MCF 10A (cell line): ENCODE results near the gene PLEKHA7. TPM values are rescaled to one million over a fixed set of nuclear protein-coding genes. Genes with fewer than 3 reads are reported as not detected.

Source experiments
- BruUV-seq: library from RNA; stranded (reverse); fragments of 400-500 nt; replicated peaks from 2 replicates; lab custom pipeline; 2021; lab: Mats Ljungman, UMichigan
- CTCF ChIA-PET: fragments of 300-600 bp; sonication (Branson Sonifier 250); formaldehyde crosslinking; extraction: SDS; loops from one replicate; lab custom pipeline; 2021; ENCODE audit warnings: antibody characterized with exemption, inconsistent platforms; lab: Yijun Ruan, JAX
- POLR2A ChIA-PET: fragments of 300-600, 350-650 bp; sonication (Branson Sonifier 250); formaldehyde crosslinking; extraction: SDS; loops from one replicate; lab custom pipeline; 2020; ENCODE audit warnings: antibody characterized with exemption, inconsistent platforms; lab: Yijun Ruan, JAX
- DNase-seq: peaks from one replicate; pipeline ENCODE4 v3.0.0-alpha.2; 2018; ENCODE audit not compliant: unreplicated experiment
- H3K27ac Mint-ChIP-seq: one replicate; pipeline ENCODE4 v1.8.0; 2022; ENCODE audit warnings: mild to moderate bottlenecking, low read depth, mixed read lengths; ENCODE audit not compliant: unreplicated experiment
- H3K27me3 Mint-ChIP-seq: one replicate; pipeline ENCODE4 v1.8.0; 2022; ENCODE audit warnings: mixed read lengths; ENCODE audit not compliant: insufficient read depth, unreplicated experiment
- H3K36me3 Mint-ChIP-seq: one replicate; pipeline ENCODE4 v1.8.0; 2022; ENCODE audit warnings: mild to moderate bottlenecking, moderate library complexity, mixed read lengths; ENCODE audit not compliant: insufficient read depth, unreplicated experiment
- H3K4me1 Mint-ChIP-seq: one replicate; pipeline ENCODE4 v1.8.0; 2022; ENCODE audit warnings: mixed read lengths; ENCODE audit not compliant: insufficient read depth, unreplicated experiment
- H3K4me3 Mint-ChIP-seq: one replicate; pipeline ENCODE4 v1.8.0; 2022; ENCODE audit warnings: mild to moderate bottlenecking, moderate library complexity, mixed read lengths; ENCODE audit not compliant: unreplicated experiment
- H3K9me3 Mint-ChIP-seq: one replicate; pipeline ENCODE4 v1.8.0; 2022; ENCODE audit warnings: mixed read lengths; ENCODE audit not compliant: unreplicated experiment
- intact Hi-C: fragments of 100-400 bp; cut with micrococcal nuclease; formaldehyde crosslinking; loops from 2 replicates; pipeline ENCODE4 v1.14.1; 2022
- total RNA-seq: library from RNA; stranded (reverse); gene quantifications from 2 replicates; pipeline ENCODE4 v1.2.3, GENCODE V29; 2022
- TF ChIP-seq, protein P1 (sequence below): fragments of 200-600 bp; IDR thresholded peaks from one replicate; pipeline ENCODE4 v1.8.0; 2022; ENCODE audit warnings: antibody characterized with exemption, mild to moderate bottlenecking; ENCODE audit not compliant: unreplicated experiment

Gene PLEKHA7
- total RNA-seq, 1 experiment from 2014 or later, result 2.8 TPM

DNA sequence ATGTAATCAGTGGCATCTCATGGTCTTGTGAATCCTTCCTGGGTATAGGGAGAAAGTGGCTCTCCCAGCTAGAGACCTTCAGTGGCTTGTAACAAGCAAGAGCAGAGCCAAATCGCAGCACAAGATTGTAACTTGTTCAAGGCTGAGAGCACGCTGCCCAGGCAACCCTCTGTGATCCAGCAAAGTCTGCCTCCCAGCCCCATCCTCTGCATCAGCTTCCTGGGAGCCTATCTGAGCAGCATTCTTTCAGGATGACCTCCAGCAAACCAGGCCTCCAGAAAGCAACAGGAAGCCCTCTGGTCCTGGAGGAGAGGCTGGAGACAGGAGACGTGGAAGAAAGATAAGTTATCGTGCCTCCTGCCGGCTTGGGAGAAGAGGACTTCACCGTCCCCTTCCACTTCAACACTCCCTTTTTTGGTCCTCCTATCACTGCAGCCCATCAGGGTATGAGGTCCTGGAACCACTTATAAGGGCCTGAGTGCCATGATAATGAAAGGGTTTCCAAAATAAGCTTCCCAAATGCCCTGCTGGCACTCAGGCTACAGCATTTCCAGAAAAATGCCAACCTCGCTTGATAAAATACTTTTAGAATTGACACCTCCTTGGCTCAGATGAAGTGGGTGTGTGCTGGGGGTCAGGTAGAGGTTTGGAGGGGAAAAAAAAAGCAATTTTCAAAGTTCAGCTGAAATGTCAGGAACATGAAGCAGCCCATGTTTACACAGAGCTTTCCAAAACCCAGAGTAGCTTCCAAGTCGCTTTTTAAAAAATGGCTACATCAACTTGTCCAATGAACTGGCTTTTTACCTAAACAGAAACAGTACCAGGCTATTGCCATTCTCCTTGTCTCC, 80.2 kb downstream of the PLEKHA7 start:
- Mint-ChIP-seq H3K4me3 (no peak overlapping the region), H3K27me3 (no peaks in the 10 kb centered on the region), H3K4me1 (no peaks in the 10 kb centered on the region), H3K9me3 (no peaks in the 10 kb centered on the region), H3K27ac (no peak overlapping the region), H3K36me3 (no peaks in the 10 kb centered on the region)
- no TSS peak for BruUV-seq
- TF ChIP-seq, protein P1, sequence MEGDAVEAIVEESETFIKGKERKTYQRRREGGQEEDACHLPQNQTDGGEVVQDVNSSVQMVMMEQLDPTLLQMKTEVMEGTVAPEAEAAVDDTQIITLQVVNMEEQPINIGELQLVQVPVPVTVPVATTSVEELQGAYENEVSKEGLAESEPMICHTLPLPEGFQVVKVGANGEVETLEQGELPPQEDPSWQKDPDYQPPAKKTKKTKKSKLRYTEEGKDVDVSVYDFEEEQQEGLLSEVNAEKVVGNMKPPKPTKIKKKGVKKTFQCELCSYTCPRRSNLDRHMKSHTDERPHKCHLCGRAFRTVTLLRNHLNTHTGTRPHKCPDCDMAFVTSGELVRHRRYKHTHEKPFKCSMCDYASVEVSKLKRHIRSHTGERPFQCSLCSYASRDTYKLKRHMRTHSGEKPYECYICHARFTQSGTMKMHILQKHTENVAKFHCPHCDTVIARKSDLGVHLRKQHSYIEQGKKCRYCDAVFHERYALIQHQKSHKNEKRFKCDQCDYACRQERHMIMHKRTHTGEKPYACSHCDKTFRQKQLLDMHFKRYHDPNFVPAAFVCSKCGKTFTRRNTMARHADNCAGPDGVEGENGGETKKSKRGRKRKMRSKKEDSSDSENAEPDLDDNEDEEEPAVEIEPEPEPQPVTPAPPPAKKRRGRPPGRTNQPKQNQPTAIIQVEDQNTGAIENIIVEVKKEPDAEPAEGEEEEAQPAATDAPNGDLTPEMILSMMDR, result no peak
- no peak for DNase-seq
- ChIA-PET CTCF (interaction anchor here (0.6 to 2.6 kb wide), 9 partner anchors 11 to 296 kb away, joined by 3 to 16 read pairs (median 6); no protein-coding TSS in a partner anchor), POLR2A (no interaction called here)
- intact Hi-C loops, result no loop called here

DNA sequence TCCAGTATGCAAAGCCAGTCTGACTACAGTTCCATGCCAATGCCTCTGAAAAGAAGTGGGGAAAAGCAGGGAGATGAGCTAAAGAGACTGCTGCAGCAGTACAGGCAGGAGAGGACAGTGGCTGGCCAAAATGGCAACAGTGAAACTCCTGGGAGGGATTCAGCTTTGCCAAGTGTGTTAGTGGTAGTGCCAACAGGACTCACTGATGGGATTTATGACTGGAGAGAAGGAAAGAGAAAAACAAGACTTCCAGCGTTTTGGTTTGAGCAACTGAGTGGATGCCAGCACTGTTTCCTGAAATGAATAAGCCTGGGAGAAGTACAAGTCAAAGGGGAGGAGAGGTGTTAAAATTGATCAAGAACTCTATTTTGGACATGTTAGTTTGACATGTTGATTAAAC, 80.9 kb downstream of the PLEKHA7 start:
- TF ChIP-seq, protein P1, result no peak
- ChIA-PET CTCF (interaction anchor here (1.0 to 2.6 kb wide), 5 partner anchors 10 to 130 kb away, joined by 4 to 16 read pairs (median 6); no protein-coding TSS in a partner anchor), POLR2A (no interaction called here)
- intact Hi-C loops, result no loop called here
- no peaks in the 10 kb centered on the region for H3K9me3 Mint-ChIP-seq
- no peaks in the 10 kb centered on the region for H3K4me1 Mint-ChIP-seq
- no TSS peak for BruUV-seq
- DNase-seq, result no peak
- H3K27ac Mint-ChIP-seq, result no peak overlapping the region
- H3K4me3 Mint-ChIP-seq, result no peak overlapping the region
- no peaks in the 10 kb centered on the region for H3K27me3 Mint-ChIP-seq
- no peaks in the 10 kb centered on the region for H3K36me3 Mint-ChIP-seq

DNA sequence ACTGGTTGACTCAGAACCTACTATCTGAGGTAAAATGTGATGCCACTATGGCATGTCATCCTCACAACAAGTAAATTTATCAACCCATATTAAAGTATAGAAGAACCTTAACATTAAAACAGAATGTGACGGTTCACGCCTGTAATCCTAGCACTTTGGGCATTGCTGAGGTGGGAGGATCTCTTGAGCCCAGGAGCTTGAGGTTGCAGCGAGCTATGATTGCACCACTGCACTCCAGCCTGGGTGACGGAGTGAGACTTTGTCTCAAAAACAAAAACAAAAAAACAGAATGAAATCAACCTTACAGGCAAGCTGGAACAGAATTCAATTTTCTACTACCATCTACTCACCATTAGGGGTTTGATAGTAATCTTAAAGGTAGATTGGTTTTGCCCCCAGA, 86.2 kb downstream of the PLEKHA7 start:
- Mint-ChIP-seq H3K4me1 (peaks cover 24% of the 10 kb centered on the region), H3K4me3 (no peak overlapping the region), H3K9me3 (no peaks in the 10 kb centered on the region), H3K27me3 (no peaks in the 10 kb centered on the region), H3K36me3 (no peaks in the 10 kb centered on the region), H3K27ac (no peak overlapping the region)
- intact Hi-C loops, result no loop called here
- BruUV-seq, result no TSS peak
- DNase-seq, result no peak
- CTCF ChIA-PET, result interaction anchor here (0.7 to 1.0 kb wide), 3 partner anchors 10 to 1826 kb away, joined by 3 to 7 read pairs (median 4); no protein-coding TSS in a partner anchor
- TF ChIP-seq, protein P1, result no peak
- POLR2A ChIA-PET, result interaction anchor here (0.6 to 0.7 kb wide), 2 partner anchors 24 to 117 kb away, joined by 3 read pairs; no protein-coding TSS in a partner anchor

DNA sequence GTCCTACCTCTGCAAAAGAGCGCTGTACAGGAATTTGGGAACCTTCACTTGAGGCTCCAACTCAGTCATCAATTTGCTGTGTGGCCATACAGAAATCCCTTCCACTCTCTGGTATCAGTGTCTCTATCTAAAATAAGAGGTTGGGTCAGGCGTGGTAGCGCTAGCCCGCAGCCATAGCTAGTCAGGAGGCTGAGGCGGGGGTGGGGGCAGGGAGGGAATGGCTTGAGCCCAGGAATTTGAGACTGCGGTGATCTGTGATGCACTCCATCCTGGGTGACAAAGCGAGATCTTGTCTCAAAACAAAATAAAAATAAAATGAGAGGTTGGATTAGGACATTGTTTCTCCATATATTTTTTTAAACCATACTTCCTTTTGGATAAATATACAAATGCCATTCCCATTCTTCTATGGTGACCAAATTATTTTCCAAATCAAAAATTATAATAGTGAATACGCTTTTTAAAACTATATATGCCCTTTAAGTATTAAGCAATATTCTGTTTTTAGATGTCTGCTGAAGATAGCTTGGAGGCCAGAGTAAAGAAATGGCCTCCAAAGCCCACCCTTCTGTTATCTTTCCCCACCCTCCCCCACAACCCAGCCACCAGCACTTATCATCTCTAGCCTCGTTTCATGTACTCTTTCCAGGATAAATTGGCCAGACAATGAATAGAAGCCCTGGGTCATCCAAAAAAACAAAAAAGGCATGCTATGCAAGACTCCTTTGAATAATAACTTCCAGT, 87.2 kb downstream of the PLEKHA7 start:
- H3K4me3 Mint-ChIP-seq, result no peak overlapping the region

More for the DNA sequence above, 87.2 kb downstream of the PLEKHA7 start:
- Mint-ChIP-seq H3K27ac (no peak overlapping the region), H3K9me3 (no peaks in the 10 kb centered on the region), H3K4me1 (peaks cover 24% of the 10 kb centered on the region), H3K27me3 (no peaks in the 10 kb centered on the region), H3K36me3 (no peaks in the 10 kb centered on the region)
- BruUV-seq, result no TSS peak
- TF ChIP-seq, protein P1, result no peak
- intact Hi-C loops, result no loop called here
- ChIA-PET CTCF (interaction anchor here (1.0 kb wide), 1 partner anchor 11 kb away, joined by 3 read pairs; no protein-coding TSS in a partner anchor), POLR2A (no interaction called here)
- no peak for DNase-seq
